NCI-H345 treated with DMSO at 0.1 percent for 48 hours (cell line): ENCODE data around the gene GALK2.

Source experiments
- DNase-seq: peaks from one replicate; lab custom pipeline; 2025; ENCODE audit not compliant: unreplicated experiment; lab: John Stamatoyannopoulos, UW

GALK2 gene

GRCh38 chr15:49278751-49279150, 108.7 kb downstream of the GALK2 start:
- no peak for DNase-seq

GRCh38 chr15:49279521-49280456, 109.7 kb downstream of the GALK2 start:
- no peak for DNase-seq

GRCh38 chr15:49282366-49282765, 112.3 kb downstream of the GALK2 start:
- DNase-seq = no peak

GRCh38 chr15:49286649-49287404, 116.8 kb downstream of the GALK2 start:
- no peak for DNase-seq

- DNase-seq = no peak
Measured at GRCh38 chr15:49287481-49287880, 117.4 kb downstream of the GALK2 start.

GRCh38 chr15:49288391-49288790, 118.3 kb downstream of the GALK2 start:
- DNase-seq = no peak

- DNase-seq = no peak
Measured at GRCh38 chr15:49290191-49290590, 120.1 kb downstream of the GALK2 start.

GRCh38 chr15:49293941-49294340, 123.9 kb downstream of the GALK2 start:
- DNase-seq = no peak

- DNase-seq = no peak
Measured at GRCh38 chr15:49296258-49296657, 126.2 kb downstream of the GALK2 start.

- DNase-seq = no peak
Measured at GRCh38 chr15:49297584-49297983, 127.5 kb downstream of the GALK2 start.

- DNase-seq = no peak
Measured at GRCh38 chr15:49300856-49301255, 130.8 kb downstream of the GALK2 start.

GRCh38 chr15:49301562-49301961, 131.5 kb downstream of the GALK2 start:
- no peak for DNase-seq

- DNase-seq = no peak
Measured at GRCh38 chr15:49303003-49303402, 133.0 kb downstream of the GALK2 start.

- DNase-seq = no peak
Measured at GRCh38 chr15:49306551-49306950, 136.5 kb downstream of the GALK2 start.

- DNase-seq = no peak
Measured at GRCh38 chr15:49308686-49309085, 138.6 kb downstream of the GALK2 start.

- DNase-seq = no peak
Measured at GRCh38 chr15:49309889-49310288, 139.8 kb downstream of the GALK2 start.

GRCh38 chr15:49313650-49314049, 143.6 kb downstream of the GALK2 start:
- DNase-seq = no peak

- DNase-seq = no peak
Measured at GRCh38 chr15:49314716-49315115, 144.7 kb downstream of the GALK2 start.

GRCh38 chr15:49315391-49315823, 145.4 kb downstream of the GALK2 start:
- no peak for DNase-seq

GRCh38 chr15:49320351-49320750, 150.3 kb downstream of the GALK2 start:
- DNase-seq = no peak

GRCh38 chr15:49323207-49323606, 153.2 kb downstream of the GALK2 start:
- no peak for DNase-seq

- no peak for DNase-seq
Measured at GRCh38 chr15:49327927-49328326, 157.9 kb downstream of the GALK2 start.
